HG02623 (cell line): Measurements from ENCODE around the gene VASN.

Experiments used
- ATAC-seq: cut with Tn5 transposase; IDR thresholded peaks from one replicate; pipeline ENCODE4 v1.9.1; 2021; ENCODE audit warnings: moderate library complexity; ENCODE audit not compliant: unreplicated experiment

Gene VASN

DNA sequence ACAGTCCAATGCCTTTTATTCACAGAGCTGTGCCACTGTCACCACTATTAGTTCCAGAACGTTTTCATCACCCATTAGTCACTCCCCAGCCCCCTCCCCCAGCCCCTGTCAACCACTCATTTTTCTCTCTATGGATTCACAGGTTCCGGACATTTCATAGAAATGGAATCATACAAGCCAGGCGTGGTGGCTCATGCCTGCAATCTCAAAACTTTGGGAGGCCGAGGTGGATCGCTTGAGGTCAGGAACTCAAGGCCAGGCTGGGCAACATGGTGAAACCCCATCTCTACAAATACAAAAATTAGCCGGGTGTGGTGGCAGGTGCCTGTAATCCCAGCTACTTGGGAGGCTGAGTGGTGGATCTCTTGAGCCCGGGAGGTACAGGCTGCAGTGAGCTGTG lies 19.8 kb upstream of the VASN start:
- ATAC-seq = no peak

DNA sequence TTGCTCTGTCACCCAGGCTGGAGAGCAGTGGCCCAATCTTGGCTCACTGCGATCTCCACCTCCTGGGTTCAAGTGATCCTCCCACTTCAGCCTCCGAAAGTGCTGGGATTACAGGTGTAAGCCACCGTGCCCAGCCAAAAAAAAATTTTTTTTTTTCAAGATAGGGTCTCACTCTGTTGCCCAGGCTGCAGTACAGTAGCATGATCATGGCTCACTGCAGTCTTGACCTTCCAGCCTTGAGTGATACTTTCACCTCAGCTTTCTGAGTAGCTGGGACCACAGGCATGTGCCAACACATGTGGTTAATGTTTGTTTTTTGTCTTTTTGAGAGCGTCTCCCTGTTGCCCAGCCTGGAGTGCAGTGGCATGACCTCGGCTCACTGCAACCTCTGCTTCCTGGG lies 18.8 kb upstream of the VASN start:
- ATAC-seq = no peak

- no peak for ATAC-seq
Measured at GRCh38 chr16:4353675-4354074, 18.0 kb upstream of the VASN start.

DNA sequence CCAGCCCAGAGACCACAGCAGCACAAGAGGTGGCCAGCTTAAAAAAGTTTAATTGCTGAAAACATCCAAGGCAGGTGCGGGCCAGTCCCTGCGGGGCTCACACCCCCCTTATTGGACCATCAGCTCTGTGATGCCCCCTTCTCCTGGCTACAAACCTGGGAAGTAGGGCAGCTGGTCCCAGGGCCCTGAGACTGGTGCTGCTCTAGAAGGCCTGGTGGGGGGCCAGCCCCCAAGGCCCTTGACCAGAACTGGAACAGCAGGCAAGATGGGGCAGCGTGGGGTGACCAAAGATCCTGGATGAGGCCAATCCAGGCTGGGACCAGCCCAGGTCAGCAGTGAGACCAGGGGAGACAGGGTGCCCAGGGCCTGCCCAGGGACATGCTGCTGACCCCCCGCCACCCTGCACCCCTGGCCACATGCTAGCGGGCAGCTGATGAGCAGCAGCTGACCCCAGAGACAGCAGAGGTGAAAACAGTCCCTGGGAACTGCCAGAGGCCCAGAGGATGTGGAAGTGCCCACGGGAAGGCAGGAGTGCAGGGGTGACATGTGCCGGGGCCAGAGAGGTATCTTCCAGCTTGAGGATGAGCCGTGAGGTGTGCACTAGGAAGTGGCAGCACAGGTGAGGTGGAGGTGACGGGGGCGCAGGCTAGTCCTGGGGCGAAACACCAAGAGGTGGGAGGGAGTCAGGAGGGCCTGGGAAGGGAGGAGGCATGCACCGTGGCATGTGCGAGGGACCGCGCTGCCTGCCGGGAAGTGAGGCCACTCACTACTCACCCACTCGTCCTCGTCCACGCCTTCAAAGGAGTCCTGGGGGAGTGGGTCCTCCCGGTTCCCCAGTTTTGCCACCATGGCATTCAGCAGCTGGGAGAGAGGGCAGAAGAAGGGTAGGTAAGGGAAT lies 16.9 kb upstream of the VASN start:
- ATAC-seq = no peak

DNA sequence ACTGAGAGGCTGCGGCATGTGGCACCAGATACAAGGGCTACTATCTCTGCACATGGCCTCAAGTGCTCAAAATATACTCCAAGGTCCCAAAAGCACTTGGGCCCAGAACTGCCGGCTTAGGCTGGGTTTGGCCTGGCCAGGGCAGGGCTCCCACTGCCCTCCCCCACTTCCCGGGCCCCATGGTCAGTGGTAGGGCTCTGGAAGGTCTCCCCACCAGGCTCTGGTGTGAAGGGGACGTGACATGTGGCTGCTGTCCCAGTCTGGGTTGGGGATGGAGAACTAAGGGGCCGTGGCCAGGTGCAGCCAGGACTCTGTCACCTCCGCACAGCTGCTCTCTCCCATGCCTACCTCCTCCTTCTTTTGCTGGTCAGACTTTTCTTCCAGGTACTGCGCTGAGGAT lies 14.8 kb upstream of the VASN start:
- ATAC-seq = no peak

- ATAC-seq = no peak
Measured at GRCh38 chr16:4358236-4358635, 13.4 kb upstream of the VASN start.

- no peak for ATAC-seq
Measured at GRCh38 chr16:4358831-4359561, 12.7 kb upstream of the VASN start.

DNA sequence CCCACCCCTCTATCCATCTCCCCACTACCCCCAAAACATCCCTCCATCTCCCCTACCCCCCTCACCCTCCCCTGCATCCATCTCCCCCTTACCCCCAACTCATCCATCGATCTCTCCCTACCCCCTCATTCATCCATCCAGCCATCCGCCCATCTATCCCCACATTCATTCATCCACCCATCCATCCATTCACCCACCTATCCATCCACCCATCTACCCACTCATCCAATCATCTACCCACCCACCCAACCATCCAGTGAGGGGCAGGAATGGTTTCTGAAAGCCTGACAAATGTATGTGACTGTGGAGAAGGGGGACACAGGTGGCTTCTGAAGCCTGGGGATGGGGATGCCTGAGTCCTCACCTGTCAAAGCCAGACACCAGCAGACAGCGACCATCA lies 11.7 kb upstream of the VASN start:
- no peak for ATAC-seq

GRCh38 chr16:4360538-4361021 lies 11.1 kb upstream of the VASN start:
- ATAC-seq = no peak

DNA sequence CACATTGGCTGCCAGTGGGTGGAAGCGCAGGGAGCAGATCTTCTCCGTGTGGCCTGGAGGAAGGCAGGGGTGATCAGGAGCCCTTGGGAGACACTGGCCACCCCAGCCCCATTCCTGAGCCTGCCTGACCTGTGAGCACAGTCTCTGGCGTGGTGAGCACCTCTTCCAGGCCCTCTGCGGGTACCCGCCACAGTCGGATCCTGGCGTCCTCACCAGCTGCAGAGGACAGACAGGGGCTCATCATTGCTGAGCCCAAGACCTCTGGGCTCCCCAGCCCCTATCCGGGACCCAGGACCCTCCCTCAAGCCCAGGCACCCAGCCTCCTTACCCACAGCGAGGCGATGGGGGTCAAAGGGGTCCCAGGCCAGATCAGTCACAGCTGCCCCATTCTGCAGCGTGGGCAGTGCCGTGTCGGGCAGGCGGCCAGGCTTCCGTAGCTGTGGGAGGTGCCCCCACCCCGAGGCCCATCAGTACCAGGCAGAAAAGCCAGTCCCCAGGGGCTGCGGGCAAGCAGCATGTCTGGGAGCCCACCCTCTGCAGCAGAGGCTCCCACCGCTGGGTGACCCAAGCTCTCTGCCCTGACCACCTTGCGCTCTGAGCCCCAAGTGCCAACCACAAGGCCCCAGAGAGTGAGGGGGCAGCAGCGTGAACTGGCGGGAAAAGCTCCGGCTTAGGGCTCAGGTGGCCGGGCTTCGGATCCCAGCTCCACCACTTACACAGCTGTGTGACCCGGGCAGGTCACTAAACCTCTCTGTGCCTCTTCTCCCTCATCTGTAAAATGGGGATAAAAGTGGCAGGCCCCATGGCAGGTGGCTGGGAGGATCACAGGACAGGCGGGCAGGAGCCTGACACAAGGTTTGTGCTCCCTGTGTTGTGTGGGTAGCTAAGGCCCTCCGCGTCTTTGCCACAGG lies 10.4 kb upstream of the VASN start:
- ATAC-seq = no peak

DNA sequence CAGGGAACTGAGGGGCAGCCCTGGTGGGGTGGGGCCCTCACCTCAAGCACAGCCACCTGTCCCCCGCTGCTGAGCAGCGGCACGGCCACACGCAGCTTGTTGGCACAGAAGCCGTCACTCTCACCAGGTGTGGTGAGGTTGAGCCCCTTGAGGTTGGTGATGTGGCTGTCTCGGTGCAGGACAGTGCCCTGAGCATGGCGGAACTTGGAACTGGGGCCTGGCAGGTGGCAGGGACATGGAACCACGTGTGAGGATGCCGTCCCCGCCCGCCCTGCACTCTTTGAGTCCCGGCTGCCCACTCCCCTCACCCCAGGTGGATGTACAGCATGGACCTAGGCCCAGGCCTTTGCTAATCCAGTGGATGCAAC lies 9.7 kb upstream of the VASN start:
- ATAC-seq = no peak

GRCh38 chr16:4362476-4363135 lies 9.0 kb upstream of the VASN start:
- no peak for ATAC-seq

DNA sequence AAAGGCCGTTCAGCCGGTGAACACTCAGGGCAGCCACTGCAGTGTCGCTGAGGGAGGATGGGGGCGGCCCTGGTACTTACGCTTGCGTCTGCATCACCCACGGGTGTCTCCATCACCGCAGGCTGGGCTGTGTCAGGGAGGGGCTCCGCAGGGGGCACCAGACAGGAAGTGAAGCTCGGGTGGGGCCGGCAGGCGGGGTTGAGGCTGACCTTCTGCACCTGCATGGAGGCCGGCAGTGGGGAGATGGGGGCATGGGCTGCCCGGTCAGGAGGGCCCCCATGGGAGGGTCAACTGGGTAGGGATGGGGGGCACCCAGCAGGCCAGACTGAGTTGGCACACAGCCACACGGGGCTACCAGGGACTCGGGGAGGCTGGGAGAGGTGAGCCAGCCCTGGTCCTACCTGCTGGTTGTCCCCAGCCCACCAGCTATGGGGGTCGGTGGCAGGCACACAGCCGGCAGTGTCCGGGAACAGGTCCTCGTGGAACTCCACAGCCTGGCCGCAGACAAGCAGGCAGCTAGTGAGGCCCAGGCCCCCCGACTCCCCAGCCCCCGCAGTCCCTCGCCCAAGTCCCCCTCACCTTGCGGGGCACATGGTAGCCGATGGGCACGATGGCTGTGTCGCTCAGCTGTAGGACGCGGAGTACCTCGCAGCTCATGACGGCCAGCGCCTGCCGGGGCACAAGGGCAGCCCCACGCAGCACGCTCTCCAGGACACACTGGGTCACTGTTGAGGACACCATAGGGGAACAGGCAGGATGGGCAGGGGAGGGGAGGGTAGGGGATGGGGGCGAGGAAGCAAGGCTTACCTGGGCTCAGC lies 7.2 kb upstream of the VASN start:
- ATAC-seq = no peak

GRCh38 chr16:4365014-4365406 lies 6.6 kb upstream of the VASN start:
- ATAC-seq = no peak

DNA sequence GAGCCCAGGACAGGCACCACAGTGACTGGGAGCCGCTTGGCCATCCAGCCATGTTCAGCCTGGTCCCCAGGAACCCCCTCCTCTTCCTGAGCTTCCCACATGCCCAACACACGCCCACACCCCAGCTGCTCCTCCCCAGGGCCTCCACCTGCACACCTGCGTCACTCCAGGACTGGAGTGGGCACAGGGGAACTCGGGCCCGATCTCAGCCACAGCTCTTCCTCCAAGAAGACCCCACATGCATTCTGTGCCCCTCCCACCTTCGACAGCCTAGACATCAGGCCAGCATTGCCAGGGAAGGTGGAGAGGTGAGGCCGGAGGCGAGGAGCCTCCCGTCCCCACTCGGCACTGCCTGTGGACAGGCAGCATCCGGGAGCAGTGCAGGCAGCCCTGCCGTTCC lies 6.0 kb upstream of the VASN start:
- ATAC-seq = no peak

GRCh38 chr16:4366016-4366415 lies 5.6 kb upstream of the VASN start:
- ATAC-seq = no peak

GRCh38 chr16:4367393-4367856 lies 4.2 kb upstream of the VASN start:
- no peak for ATAC-seq

- ATAC-seq = no peak
Measured at GRCh38 chr16:4369007-4369733, 2.5 kb upstream of the VASN start.

DNA sequence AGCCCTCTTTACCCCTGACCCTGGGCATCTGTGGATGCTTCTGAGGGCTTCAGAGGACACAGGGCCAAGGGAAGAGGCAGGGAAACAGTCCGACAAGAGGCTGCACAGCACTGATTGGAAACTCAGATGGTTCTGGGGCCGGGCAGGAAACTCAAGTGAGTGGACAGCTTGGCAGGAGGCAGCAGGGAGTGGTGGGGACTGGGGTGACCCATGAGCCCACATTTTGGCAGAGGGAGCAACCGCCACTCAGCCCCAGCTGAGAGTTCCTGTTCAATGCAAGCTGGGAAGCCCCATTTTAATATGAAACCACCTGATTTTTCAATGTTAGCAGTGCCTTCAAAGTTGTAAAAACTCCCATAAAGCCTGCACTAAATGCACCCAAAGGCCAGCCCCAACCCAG lies 1.5 kb upstream of the VASN start:
- no peak for ATAC-seq
